ENCODE results near the gene LINC00305.

- TF ChIP-seq GATA2 (IDR thresholded peaks at IDR 0.05; ENCODE audit: low read depth, low read length) (no peak), GATA3 (IDR thresholded peaks at IDR 0.05; ENCODE audit: low read depth, low read length) (no peak)
Observed at GRCh38 chr18:64055019-64055418, 93.9 kb downstream of the LINC00305 start.

Data from SH-SY5Y (cell line).